Adrenal gland (tissue), 5 donors: ENCODE results near the gene SLC38A11.

Experiments
- CTCF ChIP-seq, 6 experiments: fragments of 450-650 bp in 4 of 6; fragments of 200-600 bp in 2 of 6; sonication (generic) in 1 of 6; IDR thresholded peaks; 1 replicate in 5 of 6; 2 replicates in 1 of 6; pipeline versions ENCODE4 v1.5.1 to v1.8.0; 2016 to 2021; ENCODE audit warnings: antibody characterized with exemption in 6 of 6, mild to moderate bottlenecking in 2 of 6, moderate library complexity in 1 of 6
- POLR2A ChIP-seq, 2 donors: fragments of 450-650 bp; IDR thresholded peaks; one replicate each; pipeline ENCODE4 v1.6.1; 2017; ENCODE audit warnings: antibody characterized with exemption in 2 of 2, mild to moderate bottlenecking in 2 of 2, moderate library complexity in 1 of 2
- donor health status: DM: no; HTN: no; CAD: no.

- TF ChIP-seq CTCF (IDR thresholded peaks at IDR 0.05) (no peak), POLR2A (IDR thresholded peaks at IDR 0.05) (no peak)
Observed at GRCh38 chr2:164976301-164976700, 21.0 kb upstream of the SLC38A11 start.
